Stimulated activated CD8-positive, alpha-beta memory T cell treated with anti-CD3 and anti-CD28 coated beads, Interleukin-15, amount 100 ng/mL, for 1 hour (primary cell): ENCODE results near the gene LAYN.

ENCODE experiments used
- DNase-seq: peaks from one replicate; pipeline ENCODE4 v3.0.0-alpha.2; 2020; ENCODE audit warnings: low read depth

LAYN gene

DNA sequence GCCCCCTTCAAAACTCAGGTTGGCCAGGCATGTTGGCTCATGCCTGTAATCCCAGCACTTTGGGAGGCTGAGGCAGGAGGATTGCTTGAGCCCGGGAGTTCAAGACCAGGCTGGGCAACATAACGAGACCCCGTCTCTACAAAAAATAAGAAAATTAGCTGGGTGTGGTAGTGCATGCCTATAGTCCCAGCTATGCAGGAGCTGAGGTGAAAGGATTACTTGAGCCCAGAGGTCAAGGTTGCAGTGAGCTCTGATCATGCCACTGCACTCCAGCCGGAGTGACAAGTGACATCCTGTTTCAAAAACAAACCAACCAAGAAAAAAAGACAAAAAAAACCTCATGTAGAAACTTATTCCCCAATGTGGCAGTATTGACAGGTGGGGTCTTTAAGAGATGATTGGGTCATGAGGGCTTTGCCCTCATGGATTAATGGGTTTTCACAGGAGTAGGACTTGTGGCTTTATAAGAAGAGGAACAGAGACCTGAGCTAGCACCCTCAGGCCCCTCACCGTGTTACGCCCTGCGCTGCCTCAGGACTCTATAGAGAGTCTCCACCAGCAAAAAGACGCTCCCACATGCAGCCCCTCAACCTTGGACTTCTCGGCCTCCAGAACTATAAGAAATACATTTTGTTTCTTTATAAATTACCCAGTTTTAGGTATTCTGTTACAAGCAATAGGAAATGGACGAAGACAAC, 22.3 kb downstream of the LAYN start:
- no peak for DNase-seq

DNA sequence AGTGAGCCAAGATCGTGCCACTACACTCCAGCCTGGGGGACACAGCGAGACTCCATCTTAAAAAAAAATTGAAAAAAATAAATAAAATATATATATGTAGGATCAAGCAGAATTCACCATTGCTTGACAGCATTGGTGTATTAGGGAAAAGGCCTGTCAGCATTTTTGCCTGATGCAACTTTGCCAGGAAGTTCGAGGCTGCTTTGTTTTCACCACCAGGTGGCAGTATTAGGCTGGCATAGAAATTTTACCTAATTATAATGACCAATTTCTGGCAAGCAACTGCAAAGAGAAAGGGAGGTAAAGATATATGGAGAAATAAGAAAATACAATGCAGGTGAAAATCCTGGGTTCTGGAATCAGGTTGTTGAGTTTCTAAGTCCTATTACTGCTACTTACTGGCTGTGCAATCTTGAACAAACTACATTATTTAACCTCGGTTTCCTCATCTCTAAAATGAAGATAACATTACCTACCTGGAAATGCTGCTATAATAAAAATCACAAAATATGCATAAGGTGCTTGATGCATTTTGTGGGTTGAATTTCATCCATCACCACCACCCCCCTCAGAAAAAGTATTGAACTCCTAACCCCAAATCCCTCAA, 24.7 kb downstream of the LAYN start:
- peak; percentile 37 for DNase-seq

DNA sequence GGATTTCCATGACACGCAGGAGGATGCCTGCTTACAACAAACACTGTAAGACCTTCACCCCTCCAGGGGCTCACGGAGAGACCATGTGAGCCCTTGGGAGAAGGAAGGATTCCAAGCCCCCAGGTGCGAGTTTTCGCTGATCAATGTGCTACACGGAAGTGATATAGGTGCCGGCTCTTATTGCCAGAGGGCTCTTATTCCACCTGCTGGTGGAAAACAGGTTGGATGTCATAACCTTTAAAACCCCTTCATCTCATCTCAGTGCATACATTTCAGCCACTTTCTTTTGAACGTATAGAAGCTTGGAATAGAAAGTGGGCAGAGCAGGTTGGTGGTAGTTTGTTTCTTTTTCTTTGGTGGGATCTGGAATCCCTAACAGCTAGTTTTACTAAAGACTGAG, 25.8 kb downstream of the LAYN start:
- DNase-seq, result no peak

DNA sequence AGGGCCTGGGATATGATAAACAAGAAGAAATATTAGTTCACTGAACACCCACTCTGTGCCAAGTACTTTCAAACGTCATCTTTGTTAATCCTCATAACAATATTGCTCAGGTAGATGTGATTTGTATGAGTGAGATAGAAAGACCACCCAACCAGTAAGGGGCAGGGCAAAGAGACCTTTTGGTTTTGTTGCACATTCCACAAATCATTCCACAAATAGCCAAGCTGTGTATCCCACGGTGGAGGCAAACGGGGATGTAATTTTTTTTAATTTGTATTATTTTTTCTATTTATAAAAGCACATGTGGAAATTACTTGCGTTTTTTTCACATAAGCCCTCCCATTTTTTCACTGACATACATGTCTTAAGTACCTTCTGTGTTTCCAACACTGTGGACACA, 29.0 kb downstream of the LAYN start:
- no peak for DNase-seq

DNA sequence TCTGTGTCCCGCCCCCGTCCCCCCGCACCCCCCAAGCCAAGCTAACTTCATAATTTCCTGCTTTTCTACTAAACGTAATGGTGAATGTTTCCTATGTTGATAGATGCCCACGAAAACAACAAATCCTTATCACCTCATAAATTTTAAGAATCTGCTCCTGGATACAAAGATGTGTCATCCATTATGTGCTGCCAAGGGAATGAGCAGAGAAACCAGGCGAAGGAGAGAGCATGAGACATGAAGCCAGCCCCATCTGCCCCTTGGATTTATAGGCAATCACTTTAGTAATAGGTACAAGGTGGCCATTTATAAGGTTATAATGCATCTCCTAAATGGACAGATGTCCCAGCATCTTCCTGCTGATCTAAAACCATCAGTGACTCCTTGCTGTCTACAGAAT, 30.3 kb downstream of the LAYN start:
- DNase-seq, result no peak

DNA sequence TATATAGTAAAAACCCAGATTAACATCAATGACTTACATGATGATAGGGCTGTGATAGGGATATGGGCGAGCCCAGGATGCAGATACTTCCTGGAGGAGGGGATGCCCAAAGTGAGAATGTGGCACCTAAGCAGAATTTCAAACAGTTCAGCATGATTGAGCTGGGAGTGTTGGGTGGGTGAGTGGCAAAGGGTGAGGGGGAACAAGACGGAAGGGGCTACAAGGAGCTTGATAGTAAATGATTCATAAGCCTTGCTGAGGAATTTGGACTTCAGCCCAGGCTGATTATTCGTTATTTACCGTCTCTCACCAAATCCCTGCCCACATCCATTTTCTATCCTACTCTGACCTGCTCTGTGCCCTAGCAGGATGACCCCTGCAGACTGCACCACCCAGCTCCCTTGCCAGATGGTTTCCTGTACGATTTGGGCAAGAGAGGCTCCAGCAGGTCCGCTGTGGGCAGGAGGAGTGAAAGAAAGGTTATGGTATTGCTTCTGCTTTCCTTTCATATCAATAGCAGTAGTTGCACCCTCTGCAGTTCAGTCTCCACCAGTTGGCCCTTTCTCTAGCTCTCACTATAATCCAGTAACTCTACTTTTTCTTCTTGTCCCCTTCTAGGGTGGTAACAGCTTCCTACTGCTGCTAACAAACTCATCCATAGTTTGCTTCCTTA, 31.4 kb downstream of the LAYN start:
- no peak for DNase-seq

DNA sequence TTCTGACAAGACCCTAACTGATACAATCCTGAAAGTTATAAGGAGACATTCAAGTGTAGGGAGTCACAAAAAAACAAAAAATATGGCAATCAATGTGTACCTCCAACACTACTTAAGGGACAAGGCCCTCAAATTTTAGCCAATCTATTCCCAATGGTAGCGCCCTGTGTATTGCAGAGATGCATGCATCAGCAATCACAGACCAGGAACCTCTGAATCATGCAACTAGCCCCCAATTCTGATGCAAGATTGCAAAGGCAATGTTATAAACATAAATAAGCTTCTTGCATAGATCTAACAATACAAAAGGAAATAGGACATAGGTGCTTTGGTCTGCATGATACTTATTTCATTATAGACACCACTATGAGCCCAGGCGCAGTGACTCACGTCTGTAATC, 32.1 kb downstream of the LAYN start:
- DNase-seq, result no peak

DNA sequence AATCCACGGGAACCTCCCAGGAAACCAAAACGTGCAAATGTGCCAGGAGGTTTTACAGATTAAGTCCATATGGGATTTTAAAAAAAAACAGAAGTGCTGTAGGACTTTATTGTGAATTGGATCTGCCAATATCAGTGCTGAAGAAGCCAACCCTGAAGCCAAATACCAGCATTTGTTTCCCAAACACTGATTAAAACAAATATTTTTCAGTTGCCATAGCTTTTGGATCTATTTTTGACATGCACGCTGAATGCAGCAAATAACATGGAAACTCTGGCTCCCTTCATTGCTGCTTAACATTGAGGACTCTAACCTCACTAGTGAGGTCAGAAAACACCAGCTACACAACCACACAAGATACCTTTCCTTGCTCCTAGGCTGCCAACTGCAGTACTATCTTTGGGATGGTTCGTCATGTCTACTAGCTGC, 33.3 kb downstream of the LAYN start:
- no peak for DNase-seq

DNA sequence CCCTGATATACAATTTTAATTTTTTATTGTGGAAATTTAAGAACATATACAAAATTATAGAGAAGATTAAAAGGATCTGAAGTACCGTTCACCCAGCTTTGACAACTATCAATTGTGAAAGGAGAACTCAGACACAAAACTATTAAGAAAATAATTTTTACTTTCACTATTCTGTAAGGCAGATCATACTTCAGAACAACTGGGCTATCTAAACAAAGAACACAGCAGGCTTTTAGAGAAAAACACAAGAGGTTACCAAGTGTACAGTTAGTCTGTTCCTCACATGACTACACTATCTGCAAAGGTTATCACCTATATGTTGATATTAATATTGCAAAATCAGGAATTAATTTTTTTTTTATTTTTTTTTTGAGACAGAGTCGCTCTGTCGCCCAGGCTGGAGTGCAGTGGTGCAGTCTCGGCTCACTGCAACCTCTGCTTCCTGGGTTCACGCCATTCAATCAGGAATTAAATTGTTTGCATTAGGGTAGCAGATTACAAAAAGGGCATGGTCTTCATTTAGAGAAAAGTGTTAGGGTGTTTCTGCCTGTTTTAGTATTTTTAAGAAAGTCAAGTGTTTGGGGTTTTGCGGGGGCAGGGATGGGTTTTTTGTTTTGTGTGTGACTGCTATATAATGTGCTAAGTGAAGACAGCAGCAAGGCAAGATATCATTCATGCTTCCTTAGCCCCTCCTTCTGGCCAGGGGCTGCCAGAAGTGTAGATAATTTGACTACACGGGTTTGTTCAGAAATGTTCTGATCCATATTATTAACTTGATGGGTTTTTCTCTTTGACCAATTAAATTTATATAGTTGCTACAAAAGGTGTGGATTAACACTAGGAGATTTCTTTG, 34.1 kb downstream of the LAYN start:
- no peak for DNase-seq

DNA sequence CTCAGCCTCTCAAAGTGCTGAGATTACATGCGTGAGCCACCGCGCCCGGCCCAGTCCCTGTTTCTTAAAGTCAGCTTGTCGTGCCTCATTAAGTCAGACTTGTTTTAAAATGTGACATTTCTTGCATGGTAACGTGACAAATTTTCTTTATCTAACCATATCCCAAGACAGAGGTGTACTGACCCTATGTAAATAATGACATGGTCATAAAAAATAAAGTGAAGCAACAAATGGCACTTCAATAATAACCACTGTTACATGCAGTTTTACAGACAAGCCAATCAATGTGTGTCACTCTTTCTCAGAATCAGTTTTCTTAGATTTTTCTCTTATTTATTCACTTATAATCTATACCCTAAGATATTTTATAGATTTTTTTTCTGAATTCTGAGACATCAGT, 35.2 kb downstream of the LAYN start:
- no peak for DNase-seq

DNA sequence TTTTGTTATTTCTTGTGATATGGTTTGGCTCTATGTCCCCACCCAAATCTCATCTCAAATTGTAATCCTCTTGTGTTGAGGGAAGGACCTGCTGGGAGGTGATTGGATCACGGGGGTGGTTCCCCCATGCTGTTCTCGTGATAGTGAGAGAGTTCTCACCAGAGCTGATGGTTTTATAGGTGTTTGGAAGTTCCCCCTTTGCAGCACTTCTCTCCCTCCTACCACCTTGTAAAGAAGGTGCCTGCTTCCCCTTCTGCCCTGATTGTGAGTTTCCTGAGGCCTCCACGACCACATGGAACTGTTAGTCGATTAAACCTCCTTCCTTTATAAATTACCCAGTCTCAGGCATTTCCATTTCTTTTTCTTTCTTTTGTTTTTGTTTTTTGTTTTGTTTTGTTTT, 37.3 kb downstream of the LAYN start:
- no peak for DNase-seq

DNA sequence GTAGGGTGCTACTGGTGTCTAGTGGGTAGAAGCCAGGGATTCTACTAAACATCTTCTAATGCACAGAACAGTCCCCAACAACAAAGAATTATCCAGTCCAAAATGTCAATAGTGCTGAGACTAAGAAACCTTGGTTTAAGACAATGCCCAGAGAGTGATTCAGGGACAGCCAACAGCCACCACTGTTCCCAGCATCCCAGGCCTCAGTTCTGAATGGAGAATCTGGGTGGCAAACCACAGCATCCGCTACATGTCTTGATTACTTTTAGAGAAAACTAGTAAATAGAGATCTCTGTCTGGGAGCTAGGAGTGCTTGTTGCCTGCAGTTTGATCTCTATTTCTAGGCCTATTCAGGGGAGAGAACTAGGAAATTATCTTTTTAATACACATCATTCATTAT, 40.8 kb downstream of the LAYN start:
- DNase-seq, result no peak

DNA sequence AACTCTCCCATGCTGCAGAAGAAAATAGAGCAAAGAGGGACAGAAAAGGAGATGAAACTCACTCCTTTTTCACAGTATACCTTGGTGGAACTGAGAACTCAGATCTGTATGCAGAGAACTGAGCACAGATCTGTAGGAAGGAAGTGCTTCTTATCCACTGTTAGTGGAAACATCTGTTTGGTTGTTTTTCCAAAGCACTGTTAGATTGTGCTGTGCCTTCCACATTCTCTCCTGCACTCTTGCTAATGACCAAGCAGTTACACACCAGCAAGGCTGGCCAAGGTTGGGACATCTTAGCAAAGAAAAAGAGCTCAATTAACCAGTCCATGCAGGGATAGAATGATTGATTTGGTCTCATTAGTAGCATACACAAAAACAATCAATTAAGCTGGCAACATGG, 41.6 kb downstream of the LAYN start:
- DNase-seq, result no peak

DNA sequence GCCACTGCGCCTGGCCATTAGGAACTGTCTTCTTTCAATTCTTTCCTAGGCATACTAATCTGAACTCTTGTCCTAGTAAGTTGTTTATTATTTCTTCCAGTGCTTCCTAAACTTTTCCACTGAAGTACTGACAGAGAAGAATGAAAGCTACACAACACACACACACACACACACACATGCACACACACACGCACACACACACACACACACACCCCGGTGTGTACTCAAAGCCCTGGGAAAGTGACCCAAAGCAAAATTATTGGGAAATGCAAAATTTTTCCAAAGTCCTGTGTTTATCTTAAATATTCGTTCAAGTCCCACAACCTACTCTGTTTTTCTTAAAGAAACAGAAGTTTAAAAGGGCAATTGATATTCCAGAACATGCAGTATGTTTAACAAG, 42.4 kb downstream of the LAYN start:
- DNase-seq, result no peak

DNA sequence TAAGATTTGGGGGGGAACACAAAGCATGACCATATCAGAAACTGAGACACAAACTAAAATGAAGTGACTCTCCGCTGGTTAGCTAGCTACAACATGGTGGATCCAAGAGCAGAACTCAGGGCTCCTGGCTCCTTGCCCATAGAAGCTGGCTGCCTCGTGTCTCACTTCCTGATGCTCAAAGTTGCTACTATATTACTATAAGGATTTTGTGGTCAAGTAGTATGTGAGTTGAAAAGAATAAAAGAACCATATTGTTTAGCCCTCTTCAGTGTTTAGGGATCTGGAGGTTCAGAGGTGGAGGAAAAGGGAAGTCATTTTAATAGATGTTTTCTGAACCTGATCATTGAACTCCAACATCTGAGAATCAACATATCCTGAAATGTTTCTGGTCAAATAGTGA, 44.9 kb downstream of the LAYN start:
- no peak for DNase-seq

DNA sequence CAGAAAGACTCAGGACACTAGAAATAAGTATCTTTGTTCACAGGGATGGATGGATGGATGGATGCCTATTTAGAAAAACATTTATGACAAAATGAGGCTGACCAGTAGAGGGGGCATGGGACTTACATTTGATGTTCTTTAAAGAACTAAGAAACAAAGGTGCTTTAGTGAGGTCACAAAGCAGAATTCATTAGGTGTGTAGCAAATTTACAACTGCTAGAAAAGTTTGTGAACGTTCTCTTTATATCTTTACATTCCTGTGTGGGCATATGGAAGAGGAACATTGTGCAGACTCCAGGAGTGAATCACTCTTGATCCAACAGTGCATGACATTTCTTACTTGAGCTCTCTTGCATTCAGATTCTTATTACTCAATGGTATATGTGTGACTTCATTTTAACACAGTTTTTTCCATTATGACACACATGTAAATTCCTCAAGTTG, 45.9 kb downstream of the LAYN start:
- DNase-seq, result peak; percentile 33

DNA sequence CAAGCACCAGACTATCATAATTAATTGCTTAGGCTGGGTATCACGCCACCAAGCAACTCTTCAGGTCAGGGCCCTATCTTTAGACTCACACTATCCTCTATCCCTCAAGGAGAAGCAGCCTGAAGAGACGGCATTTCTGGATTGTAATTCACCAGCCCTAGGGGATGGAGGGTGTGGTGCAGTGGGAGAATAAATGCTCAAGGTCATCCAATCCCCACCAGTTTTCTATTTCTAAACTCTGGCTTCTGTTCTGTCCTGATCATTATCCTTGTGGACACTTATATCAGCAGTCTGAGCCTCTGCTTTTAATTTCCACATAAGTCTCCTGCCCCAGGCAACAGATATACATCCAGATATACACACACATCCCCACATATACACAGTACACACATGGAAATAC, 48.6 kb downstream of the LAYN start:
- DNase-seq, result no peak

DNA sequence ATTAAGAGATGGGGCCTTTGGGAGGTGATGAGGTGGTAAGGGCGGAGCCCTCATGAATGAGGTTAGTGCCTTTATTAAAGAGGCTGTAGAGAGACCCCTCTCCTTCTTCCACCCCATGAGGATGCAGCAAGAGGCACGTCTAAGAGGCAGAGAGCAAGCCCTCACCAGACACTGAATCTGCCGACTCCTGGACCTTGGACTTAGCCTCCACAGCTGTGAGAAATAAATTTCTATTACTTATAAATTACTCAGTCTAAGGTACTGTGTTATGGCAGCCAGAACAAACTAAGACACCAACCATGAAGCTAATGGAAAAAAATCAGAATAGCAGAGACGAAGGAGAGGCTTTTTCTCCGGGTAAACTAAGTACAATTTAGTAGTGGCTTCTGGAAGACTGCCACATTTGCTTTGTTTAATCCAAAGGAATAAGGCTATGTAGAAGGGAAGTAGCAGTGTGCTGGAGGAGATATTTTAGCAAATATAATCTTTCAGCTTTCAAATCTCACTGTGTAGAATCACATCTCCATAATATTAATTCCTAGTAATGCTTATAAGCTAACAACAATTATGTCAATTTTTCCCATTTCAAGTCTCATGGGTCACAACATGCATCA, 49.5 kb downstream of the LAYN start:
- DNase-seq, result no peak

DNA sequence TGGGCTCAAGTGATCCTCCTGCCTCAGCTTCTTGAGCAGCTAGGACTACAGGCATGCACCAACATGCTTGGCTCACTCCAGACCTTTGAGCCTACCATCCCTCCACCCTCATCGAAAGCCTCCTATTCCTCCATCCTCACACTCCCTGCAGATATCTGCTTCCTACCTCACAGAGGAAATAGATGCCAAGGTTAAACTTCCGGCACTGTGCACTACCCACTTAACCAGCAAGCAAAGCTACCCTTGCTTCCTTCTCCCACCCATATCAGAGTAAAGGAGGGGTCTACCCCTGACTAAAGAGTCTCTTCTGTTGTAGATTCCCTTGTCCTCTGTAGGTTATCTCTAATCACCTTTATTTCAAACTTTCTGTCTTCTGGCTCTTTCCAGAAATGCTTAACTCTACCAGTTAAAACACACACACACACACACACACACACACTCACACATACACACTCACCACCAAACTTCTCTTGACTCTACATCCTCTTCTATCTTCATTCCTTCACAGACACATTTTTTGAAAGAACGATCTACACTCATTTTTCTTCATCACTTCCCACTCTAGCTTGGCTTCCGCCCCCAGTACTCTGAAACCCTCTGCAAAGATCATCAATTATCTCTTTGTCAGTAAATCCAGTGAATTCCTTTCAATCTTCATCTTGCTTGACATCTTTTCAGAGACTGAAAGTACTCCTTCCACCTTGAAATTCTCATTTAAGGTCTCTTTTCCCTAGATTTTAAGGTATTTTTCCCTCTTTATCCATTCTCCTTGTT, 50.9 kb downstream of the LAYN start:
- DNase-seq, result no peak

DNA sequence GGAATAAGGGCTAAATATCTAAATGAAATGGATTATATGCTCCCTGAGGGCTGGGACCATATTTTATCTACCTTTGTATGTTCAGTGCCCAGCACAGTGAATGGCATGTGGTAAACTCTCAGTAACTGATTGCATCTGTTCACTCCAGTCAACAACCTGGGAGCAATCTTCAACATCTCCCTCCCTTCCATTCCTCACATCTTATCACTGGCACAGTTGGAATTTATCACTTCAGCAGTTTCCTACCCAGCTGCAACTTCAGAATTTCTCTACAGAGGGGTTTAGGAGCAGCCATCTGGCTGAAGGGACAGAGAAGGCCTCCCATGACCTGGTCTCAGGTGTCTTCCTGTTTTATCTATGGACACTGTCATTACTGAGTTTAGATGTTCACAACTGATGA, 52.0 kb downstream of the LAYN start:
- DNase-seq, result no peak

DNA sequence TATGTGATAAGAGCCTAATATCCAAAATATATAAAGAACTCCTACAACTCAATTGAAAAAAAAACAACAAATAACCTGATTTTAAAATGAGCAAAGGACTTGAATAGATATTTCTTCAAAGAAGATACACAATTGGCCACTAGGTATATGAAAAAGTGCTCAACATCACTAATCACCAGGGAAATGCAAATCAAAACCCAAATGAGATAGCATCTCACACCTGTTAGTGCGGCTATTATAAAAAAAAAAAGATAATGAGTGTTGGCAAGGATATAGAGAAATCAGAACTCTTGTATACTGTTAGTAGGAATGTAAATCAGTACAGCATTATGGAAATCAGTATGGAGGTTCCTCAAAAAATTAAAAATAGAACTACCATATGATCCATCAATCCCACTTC, 55.8 kb downstream of the LAYN start:
- DNase-seq, result no peak
